GM23338 (cell line): ENCODE data around the gene SLC16A13.

Experiments used
- CREB1 ChIP-seq: fragments of 250-450 bp; sonication (Bioruptor Pico); IDR thresholded peaks from 2 replicates; pipeline ENCODE4 v1.5.0; 2020; ENCODE audit warnings: low read depth, mild to moderate bottlenecking, moderate library complexity
- EZH2 ChIP-seq: fragments of 200-600 bp; sonication (generic); IDR thresholded peaks from one replicate; pipeline ENCODE4 v1.8.0; 2017; ENCODE audit warnings: antibody characterized with exemption, mild to moderate bottlenecking, low read depth; ENCODE audit not compliant: unreplicated experiment
- EZH2phosphoT487 ChIP-seq: fragments of 200-600 bp; sonication (generic); IDR thresholded peaks from one replicate; pipeline ENCODE4 v1.8.1; 2018; ENCODE audit warnings: antibody characterized with exemption; ENCODE audit not compliant: unreplicated experiment
- JUNB ChIP-seq: IDR thresholded peaks from one replicate; pipeline ENCODE4 v1.6.1; 2016; ENCODE audit warnings: antibody characterized with exemption; ENCODE audit not compliant: unreplicated experiment
- POLR2AphosphoS5 ChIP-seq: IDR thresholded peaks from 2 replicates; pipeline ENCODE4 v1.6.1; 2016; ENCODE audit warnings: antibody characterized with exemption, low read depth
- ZNF114 ChIP-seq: fragments of 250-450 bp; sonication (Bioruptor Pico); IDR thresholded peaks from 2 replicates; pipeline ENCODE4 v1.5.0; 2020; ENCODE audit warnings: mild to moderate bottlenecking, moderate library complexity
- ZNF331 ChIP-seq: fragments of 250-450 bp; sonication (Bioruptor Pico); IDR thresholded peaks from 2 replicates; pipeline ENCODE4 v1.5.0; 2020; ENCODE audit warnings: low read depth, mild to moderate bottlenecking, moderate library complexity
- TF ChIP-seq, protein P1 (sequence below), 2 experiments: fragments of 200-600 bp in 1 of 2; sonication (generic) in 1 of 2; conservative IDR thresholded peaks; 2 replicates each; pipeline versions ENCODE4 v1.5.1 to v1.6.1; 2016 to 2017; ENCODE audit warnings: antibody characterized with exemption in 2 of 2, low read depth in 2 of 2, mild to moderate bottlenecking in 2 of 2, moderate library complexity in 1 of 2
- TF ChIP-seq, protein P2 (sequence below): IDR thresholded peaks from one replicate; pipeline ENCODE4 v1.6.1; 2018; ENCODE audit warnings: antibody characterized with exemption; ENCODE audit not compliant: unreplicated experiment
- TF ChIP-seq, protein P3 (sequence below): IDR thresholded peaks from 2 replicates; pipeline ENCODE4 v1.6.1; 2016; ENCODE audit warnings: antibody characterized with exemption

DNA sequence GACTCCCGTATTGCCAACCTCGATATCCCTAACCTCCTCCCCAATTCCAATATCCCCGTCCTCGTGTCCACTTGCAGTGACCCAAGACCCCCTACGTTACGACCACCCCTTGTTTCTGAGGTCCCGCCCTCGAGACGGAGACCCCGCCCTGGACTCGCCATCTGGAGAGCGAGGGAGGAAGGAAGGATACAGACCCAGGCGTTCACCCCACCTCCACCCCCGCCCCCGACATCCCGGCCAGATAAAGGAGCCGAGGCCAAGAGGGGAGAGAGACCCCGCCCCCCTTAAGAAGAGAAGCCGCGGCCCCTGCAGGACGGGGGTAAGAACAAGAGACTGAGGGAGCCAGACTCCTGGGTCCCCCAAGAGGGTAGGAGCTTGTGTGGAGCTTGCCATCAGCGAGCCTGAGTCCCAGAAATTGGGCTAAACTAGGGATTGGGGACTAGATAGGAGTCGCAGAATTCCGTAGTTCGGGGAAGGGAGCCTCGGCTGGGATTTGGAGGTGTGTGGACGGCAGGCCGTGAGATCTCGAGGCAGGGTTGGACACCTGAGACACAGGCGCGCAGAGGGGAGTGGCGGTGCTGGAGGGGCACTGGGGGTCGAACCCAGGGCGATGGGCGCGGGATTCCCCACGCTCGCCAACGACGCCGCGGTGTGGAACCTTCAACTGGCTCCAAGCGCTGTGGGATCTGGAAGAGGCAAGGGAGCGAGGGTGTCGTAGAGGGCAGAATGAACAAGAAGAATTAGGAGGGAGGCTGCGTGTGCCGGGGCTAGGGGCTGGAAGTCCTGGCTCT, 12.8 kb upstream of the SLC16A13 start, which contains the start of gene BCL6B:
- TF ChIP-seq, protein P1, sequence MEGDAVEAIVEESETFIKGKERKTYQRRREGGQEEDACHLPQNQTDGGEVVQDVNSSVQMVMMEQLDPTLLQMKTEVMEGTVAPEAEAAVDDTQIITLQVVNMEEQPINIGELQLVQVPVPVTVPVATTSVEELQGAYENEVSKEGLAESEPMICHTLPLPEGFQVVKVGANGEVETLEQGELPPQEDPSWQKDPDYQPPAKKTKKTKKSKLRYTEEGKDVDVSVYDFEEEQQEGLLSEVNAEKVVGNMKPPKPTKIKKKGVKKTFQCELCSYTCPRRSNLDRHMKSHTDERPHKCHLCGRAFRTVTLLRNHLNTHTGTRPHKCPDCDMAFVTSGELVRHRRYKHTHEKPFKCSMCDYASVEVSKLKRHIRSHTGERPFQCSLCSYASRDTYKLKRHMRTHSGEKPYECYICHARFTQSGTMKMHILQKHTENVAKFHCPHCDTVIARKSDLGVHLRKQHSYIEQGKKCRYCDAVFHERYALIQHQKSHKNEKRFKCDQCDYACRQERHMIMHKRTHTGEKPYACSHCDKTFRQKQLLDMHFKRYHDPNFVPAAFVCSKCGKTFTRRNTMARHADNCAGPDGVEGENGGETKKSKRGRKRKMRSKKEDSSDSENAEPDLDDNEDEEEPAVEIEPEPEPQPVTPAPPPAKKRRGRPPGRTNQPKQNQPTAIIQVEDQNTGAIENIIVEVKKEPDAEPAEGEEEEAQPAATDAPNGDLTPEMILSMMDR (conservative IDR thresholded peaks at IDR 0.05; ENCODE audit: low read depth in 2 of 2), result no peak
- TF ChIP-seq, protein P2, sequence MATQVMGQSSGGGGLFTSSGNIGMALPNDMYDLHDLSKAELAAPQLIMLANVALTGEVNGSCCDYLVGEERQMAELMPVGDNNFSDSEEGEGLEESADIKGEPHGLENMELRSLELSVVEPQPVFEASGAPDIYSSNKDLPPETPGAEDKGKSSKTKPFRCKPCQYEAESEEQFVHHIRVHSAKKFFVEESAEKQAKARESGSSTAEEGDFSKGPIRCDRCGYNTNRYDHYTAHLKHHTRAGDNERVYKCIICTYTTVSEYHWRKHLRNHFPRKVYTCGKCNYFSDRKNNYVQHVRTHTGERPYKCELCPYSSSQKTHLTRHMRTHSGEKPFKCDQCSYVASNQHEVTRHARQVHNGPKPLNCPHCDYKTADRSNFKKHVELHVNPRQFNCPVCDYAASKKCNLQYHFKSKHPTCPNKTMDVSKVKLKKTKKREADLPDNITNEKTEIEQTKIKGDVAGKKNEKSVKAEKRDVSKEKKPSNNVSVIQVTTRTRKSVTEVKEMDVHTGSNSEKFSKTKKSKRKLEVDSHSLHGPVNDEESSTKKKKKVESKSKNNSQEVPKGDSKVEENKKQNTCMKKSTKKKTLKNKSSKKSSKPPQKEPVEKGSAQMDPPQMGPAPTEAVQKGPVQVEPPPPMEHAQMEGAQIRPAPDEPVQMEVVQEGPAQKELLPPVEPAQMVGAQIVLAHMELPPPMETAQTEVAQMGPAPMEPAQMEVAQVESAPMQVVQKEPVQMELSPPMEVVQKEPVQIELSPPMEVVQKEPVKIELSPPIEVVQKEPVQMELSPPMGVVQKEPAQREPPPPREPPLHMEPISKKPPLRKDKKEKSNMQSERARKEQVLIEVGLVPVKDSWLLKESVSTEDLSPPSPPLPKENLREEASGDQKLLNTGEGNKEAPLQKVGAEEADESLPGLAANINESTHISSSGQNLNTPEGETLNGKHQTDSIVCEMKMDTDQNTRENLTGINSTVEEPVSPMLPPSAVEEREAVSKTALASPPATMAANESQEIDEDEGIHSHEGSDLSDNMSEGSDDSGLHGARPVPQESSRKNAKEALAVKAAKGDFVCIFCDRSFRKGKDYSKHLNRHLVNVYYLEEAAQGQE, result no peak
- no peak for TF ChIP-seq POLR2AphosphoS5
- no peak for TF ChIP-seq ZNF331 (CRISPR knock-in tag)
- no peak for TF ChIP-seq EZH2
- no peak for TF ChIP-seq EZH2phosphoT487
- TF ChIP-seq JUNB, result no peak
- TF ChIP-seq ZNF114, result no peak
- TF ChIP-seq, protein P3, sequence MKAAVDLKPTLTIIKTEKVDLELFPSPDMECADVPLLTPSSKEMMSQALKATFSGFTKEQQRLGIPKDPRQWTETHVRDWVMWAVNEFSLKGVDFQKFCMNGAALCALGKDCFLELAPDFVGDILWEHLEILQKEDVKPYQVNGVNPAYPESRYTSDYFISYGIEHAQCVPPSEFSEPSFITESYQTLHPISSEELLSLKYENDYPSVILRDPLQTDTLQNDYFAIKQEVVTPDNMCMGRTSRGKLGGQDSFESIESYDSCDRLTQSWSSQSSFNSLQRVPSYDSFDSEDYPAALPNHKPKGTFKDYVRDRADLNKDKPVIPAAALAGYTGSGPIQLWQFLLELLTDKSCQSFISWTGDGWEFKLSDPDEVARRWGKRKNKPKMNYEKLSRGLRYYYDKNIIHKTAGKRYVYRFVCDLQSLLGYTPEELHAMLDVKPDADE, result no peak
- no peak for TF ChIP-seq CREB1 (CRISPR knock-in tag)
